K562 (cell line): ENCODE results near the gene CYFIP2. TPM values are rescaled to one million over a fixed set of nuclear protein-coding genes. Genes with fewer than 3 reads are reported as not detected.

Experiments
- ATF1 ChIP-seq, 2 experiments: fragments of 450-650 bp in 1 of 2; IDR thresholded peaks; 2 replicates each; pipeline ENCODE4 v1.6.1; 2016; ENCODE audit warnings: missing compliant biosample characterization in 1 of 2, missing genetic modification characterization in 1 of 2
- DNMT1 ChIP-seq: fragments of 450-650 bp; IDR thresholded peaks from 2 replicates; pipeline ENCODE4 v1.6.1; 2016; ENCODE audit warnings: antibody characterized with exemption, mild to moderate bottlenecking
- FUS ChIP-seq: fragments of 200-400 bp; formaldehyde crosslinking; optimal IDR thresholded peaks from 2 replicates; pipeline ENCODE3; 2017; ENCODE audit warnings: low read depth, low read length
- GTF2F1 ChIP-seq: IDR thresholded peaks from 2 replicates; pipeline ENCODE4 v1.6.1; 2011; ENCODE audit warnings: low read depth, low read length, improper control_type of control experiment
- HDAC3 ChIP-seq: fragments of 450-650 bp; IDR thresholded peaks from 2 replicates; pipeline ENCODE4 v1.6.1; 2018; ENCODE audit warnings: borderline replicate concordance, mild to moderate bottlenecking, moderate library complexity; ENCODE audit not compliant: partially characterized antibody
- MYNN ChIP-seq, 2 experiments: sonication (generic); formaldehyde crosslinking in 1 of 2; IDR thresholded peaks; 2 replicates each; pipeline versions ENCODE4 v1.5.0 to v1.6.1; 2016 to 2020; ENCODE audit warnings: antibody characterized with exemption in 1 of 2, missing genetic modification reagents in 1 of 2
- PHTF2 ChIP-seq: fragments of 250-450 bp; sonication (Bioruptor Pico); IDR thresholded peaks from 2 replicates; pipeline ENCODE4 v1.5.0; 2021; ENCODE audit warnings: mild to moderate bottlenecking
- POLR2H ChIP-seq: IDR thresholded peaks from 2 replicates; pipeline ENCODE4 v1.6.1; 2016; ENCODE audit warnings: missing genetic modification characterization, low read depth, mild to moderate bottlenecking, control low read depth, missing compliant biosample characterization, moderate library complexity
- POLR3A ChIP-seq: IDR thresholded peaks from 2 replicates; pipeline ENCODE4 v1.6.1; 2011; ENCODE audit warnings: borderline replicate concordance, mild to moderate bottlenecking, moderate library complexity; ENCODE audit not compliant: insufficient read length, insufficient read depth; ENCODE audit errors: extremely low read depth
- RNF219 ChIP-seq: fragments of 250-450 bp; sonication (Bioruptor Pico); IDR thresholded peaks from 2 replicates; pipeline ENCODE4 v1.5.0; 2022; ENCODE audit warnings: mild to moderate bottlenecking
- SMAD2 ChIP-seq: fragments of 150-350 bp; IDR thresholded peaks from 2 replicates; pipeline ENCODE4 v1.6.1; 2014; ENCODE audit warnings: low read depth, mild to moderate bottlenecking, low read length
- SRSF1 ChIP-seq: fragments of 200-400 bp; formaldehyde crosslinking; IDR thresholded peaks from 2 replicates; pipeline ENCODE4 v1.6.1; 2017; ENCODE audit warnings: mild to moderate bottlenecking, low read depth, low read length, moderate library complexity
- STAG1 ChIP-seq: sonication (generic); formaldehyde crosslinking; IDR thresholded peaks from 2 replicates; pipeline ENCODE4 v1.5.0; 2020; ENCODE audit warnings: missing genetic modification reagents, borderline replicate concordance
- TARDBP ChIP-seq: fragments of 450-650 bp; IDR thresholded peaks from 2 replicates; pipeline ENCODE4 v1.6.1; 2016
- ZNF347 ChIP-seq: fragments of 450-650 bp; formaldehyde crosslinking; IDR thresholded peaks from 2 replicates; pipeline ENCODE4 v1.4.0; 2020; ENCODE audit warnings: low read depth, mild to moderate bottlenecking, moderate library complexity
- ZNF354B ChIP-seq: fragments of 250-450 bp; sonication (Bioruptor Pico); IDR thresholded peaks from 2 replicates; pipeline ENCODE4 v1.4.0; 2020
- ZNF507 ChIP-seq: conservative IDR thresholded peaks from 2 replicates; pipeline ENCODE4 v1.6.1; 2017; ENCODE audit warnings: missing genetic modification characterization, missing compliant biosample characterization
- ZNF511 ChIP-seq: sonication (generic); formaldehyde crosslinking; IDR thresholded peaks from 2 replicates; pipeline ENCODE4 v1.8.0; 2022; ENCODE audit warnings: mild to moderate bottlenecking, missing genetic modification reagents
- ZNF551 ChIP-seq: fragments of 250-450 bp; sonication (Bioruptor Pico); IDR thresholded peaks from 2 replicates; pipeline ENCODE4 v1.5.0; 2021; ENCODE audit warnings: mild to moderate bottlenecking, moderate library complexity
- ZNF583 ChIP-seq: fragments of 250-450 bp; sonication (Bioruptor Pico); IDR thresholded peaks from 2 replicates; pipeline ENCODE4 v1.4.0; 2020
- ZNF75A ChIP-seq: fragments of 450-650 bp; formaldehyde crosslinking; IDR thresholded peaks from 2 replicates; pipeline ENCODE4 v1.4.0; 2020; ENCODE audit warnings: mild to moderate bottlenecking
- polyA plus RNA-seq, 8 experiments: library from polyadenylated mRNA; depleted of rRNA in 4 of 8; stranded (reverse) in 5 of 8; unstranded in 3 of 8; fragments of >200 nt; fragmentation: Nextera tagmentation in 2 of 8; fragmentation: Illumina TruSeq in 1 of 8; extraction: Ambion mirVana in 2 of 8; extraction: Trizol in 1 of 8; gene quantifications; 2 replicates each; pipeline versions ENCODE4 v1.2.1 to v1.2.3, GENCODE V29; 2011 to 2014; ENCODE audit warnings: inconsistent platforms in 1 of 8, missing spikeins in 1 of 8
- total RNA-seq, 7 experiments: library from RNA; depleted of rRNA in 6 of 7; stranded (reverse); fragments of >200 nt in 6 of 7; fragmentation: Illumina TruSeq in 2 of 7; extraction: Trizol in 2 of 7; gene quantifications; 2 replicates each; pipeline versions ENCODE4 v1.2.1 to v1.2.3, GENCODE V29; 2011 to 2021; ENCODE audit warnings: low replicate concordance in 1 of 7

CYFIP2 gene
- total and polyA plus RNA-seq, 9 of the 15 experiments (the other 6 are each of a cell fraction or from before 2014, with no cell fraction given), result 0.76 to 2.9 (median 1.4) TPM; not detected in 1

GRCh38 chr5:157278319-157279037 is 12.6 kb downstream of the CYFIP2 start (continued):
- TF ChIP-seq POLR3A (no peak), ZNF347 (CRISPR knock-in tag) (no peak), SRSF1 (no peak), DNMT1 (no peak), ZNF583 (peak; percentile 97), HDAC3 (no peak), MYNN (IDR thresholded peaks at IDR 0.05) (no peak), MYNN (CRISPR knock-in tag; IDR thresholded peaks at IDR 0.05) (no peak), STAG1 (CRISPR knock-in tag) (no peak), ZNF551 (no peak), ZNF511 (CRISPR knock-in tag) (no peak), RNF219 (CRISPR knock-in tag) (peak; percentile 92), POLR2H (tag) (peak; percentile 68), ATF1 (CRISPR knock-in tag; IDR thresholded peaks at IDR 0.05) (no peak), ATF1 (tag; IDR thresholded peaks at IDR 0.05) (peak; percentile 26; the same call in 1 of the 2 replicates), ZNF354B (CRISPR knock-in tag) (peak; percentile 94), FUS (no peak), TARDBP (no peak), GTF2F1 (no peak), PHTF2 (peak; percentile 60; the same call in 1 of the 2 replicates), ZNF507 (peak; percentile 60; the same call in 1 of the 2 replicates), SMAD2 (no peak), ZNF75A (CRISPR knock-in tag) (peak; percentile 83)
